Adrenal gland (tissue), 5 donors: ENCODE data around the gene BCKDHA.

Source experiments
- POLR2A ChIP-seq, 2 donors: fragments of 450-650 bp; IDR thresholded peaks; one replicate each; pipeline ENCODE4 v1.6.1; 2017; ENCODE audit warnings: antibody characterized with exemption in 2 of 2, mild to moderate bottlenecking in 2 of 2, moderate library complexity in 1 of 2
- TF ChIP-seq, protein P1 (sequence below), 6 experiments: fragments of 450-650 bp in 4 of 6; fragments of 200-600 bp in 2 of 6; sonication (generic) in 1 of 6; IDR thresholded peaks; 1 replicate in 5 of 6; 2 replicates in 1 of 6; pipeline versions ENCODE4 v1.5.1 to v1.8.0; 2016 to 2021; ENCODE audit warnings: antibody characterized with exemption in 6 of 6, mild to moderate bottlenecking in 2 of 6, moderate library complexity in 1 of 6
- donor health status: DM: no; HTN: no; CAD: no.

DNA sequence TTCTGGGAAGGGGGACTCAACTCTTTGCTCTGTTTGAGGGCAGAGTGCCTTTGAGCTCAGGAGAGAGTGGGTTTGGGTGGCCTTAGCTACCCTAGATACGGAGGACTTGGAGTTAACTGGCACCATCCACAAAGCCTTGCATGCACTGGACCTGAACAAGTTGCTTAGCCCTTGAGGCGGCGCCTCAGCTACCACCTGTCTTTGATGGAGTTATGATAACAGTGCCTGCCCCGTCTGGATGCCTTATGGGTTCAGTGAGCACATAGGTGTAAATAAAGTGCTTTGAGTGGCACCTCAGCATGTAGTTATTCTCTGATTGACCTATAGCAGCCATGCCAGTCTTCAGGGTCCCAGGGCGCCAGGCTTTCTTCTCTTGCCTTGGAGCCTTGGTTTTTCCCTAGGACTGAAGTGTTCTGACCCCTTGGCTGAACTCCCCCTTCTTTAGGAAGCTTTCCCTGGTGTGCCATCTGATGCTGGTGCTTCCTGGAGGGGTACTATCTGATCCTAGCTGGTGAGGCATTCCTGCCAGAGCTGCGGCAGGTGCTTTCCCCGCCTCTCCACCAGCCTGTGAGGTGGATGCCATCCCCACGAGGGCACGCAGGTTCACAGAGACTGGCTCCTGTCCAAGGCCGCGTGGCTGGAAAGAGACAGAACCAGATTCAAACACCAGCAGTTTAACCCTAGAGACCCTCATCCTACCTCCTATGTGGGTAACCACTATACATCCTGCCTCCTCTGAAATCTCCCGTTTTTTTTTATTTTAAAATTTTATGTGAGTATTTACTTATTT, 5.8 kb downstream of the BCKDHA start:
- TF ChIP-seq, protein P1, sequence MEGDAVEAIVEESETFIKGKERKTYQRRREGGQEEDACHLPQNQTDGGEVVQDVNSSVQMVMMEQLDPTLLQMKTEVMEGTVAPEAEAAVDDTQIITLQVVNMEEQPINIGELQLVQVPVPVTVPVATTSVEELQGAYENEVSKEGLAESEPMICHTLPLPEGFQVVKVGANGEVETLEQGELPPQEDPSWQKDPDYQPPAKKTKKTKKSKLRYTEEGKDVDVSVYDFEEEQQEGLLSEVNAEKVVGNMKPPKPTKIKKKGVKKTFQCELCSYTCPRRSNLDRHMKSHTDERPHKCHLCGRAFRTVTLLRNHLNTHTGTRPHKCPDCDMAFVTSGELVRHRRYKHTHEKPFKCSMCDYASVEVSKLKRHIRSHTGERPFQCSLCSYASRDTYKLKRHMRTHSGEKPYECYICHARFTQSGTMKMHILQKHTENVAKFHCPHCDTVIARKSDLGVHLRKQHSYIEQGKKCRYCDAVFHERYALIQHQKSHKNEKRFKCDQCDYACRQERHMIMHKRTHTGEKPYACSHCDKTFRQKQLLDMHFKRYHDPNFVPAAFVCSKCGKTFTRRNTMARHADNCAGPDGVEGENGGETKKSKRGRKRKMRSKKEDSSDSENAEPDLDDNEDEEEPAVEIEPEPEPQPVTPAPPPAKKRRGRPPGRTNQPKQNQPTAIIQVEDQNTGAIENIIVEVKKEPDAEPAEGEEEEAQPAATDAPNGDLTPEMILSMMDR (IDR thresholded peaks at IDR 0.05): no peak
- no peak for TF ChIP-seq POLR2A (IDR thresholded peaks at IDR 0.05)
